ENCODE measurements around the gene COQ10A. TPM values are rescaled to one million over a fixed set of nuclear protein-coding genes. Genes with fewer than 3 reads are reported as not detected.

The COQ10A gene
- total RNA-seq, 4 donors from 2014 or later = 14.0 to 26.1 (median 22.8) TPM

- Histone ChIP-seq H3K27me3 (no peaks in the 10 kb centered on the region), H3K4me1 (peaks cover 0 to 30% (median 21%) of the 10 kb centered on the region in 4 donors), H3K27ac (peak overlapping the region in 3 of 4 donors; percentile 91 to 93 (median 93)), H3K36me3 (peaks cover 3 to 45% (median 33%) of the 10 kb centered on the region in 3 donors), H3K4me3 (peak overlapping the region; percentile 69 to 98 (median 83)), H3K9me3 (no peaks in the 10 kb centered on the region)
- no peak for DNase-seq (ENCODE audit: low spot score in 2 of 2)
- no peak for TF ChIP-seq POLR2A (IDR thresholded peaks at IDR 0.05)
- TF ChIP-seq CTCF (IDR thresholded peaks at IDR 0.05) = no peak
- TF ChIP-seq EP300 (IDR thresholded peaks at IDR 0.05) = no peak
- WGBS, 2 donors = 41 to 47% methylated on average over 8 of the region's 8 CpGs
Measured at GRCh38 chr12:56257071-56257470, 9.7 kb upstream of the COQ10A start.

GRCh38 chr12:56257491-56258067, 9.2 kb upstream of the COQ10A start:
- H3K27me3 ChIP-seq = no peaks in the 10 kb centered on the region
- DNase-seq (ENCODE audit: low spot score in 2 of 2) = no peak
- peak overlapping the region; percentile 69 to 98 (median 83) for H3K4me3 ChIP-seq
- no peak for TF ChIP-seq EP300 (IDR thresholded peaks at IDR 0.05)
- TF ChIP-seq CTCF (IDR thresholded peaks at IDR 0.05) = no peak
- no peak for TF ChIP-seq POLR2A (IDR thresholded peaks at IDR 0.05)
- H3K27ac ChIP-seq = peak overlapping the region; percentile 86 to 93 (median 92)
- 0% methylated on average over 16 to 23 of the region's 27 CpGs for WGBS, 2 donors
- H3K9me3 ChIP-seq = no peaks in the 10 kb centered on the region
- H3K4me1 ChIP-seq = peaks cover 0 to 30% (median 21%) of the 10 kb centered on the region in 4 donors
- peaks cover 3 to 40% (median 28%) of the 10 kb centered on the region in 3 donors for H3K36me3 ChIP-seq

- Histone ChIP-seq H3K27me3 (no peaks in the 10 kb centered on the region), H3K4me3 (peak within 1 kb of the TSS; percentile 69 to 98 (median 83)), H3K36me3 (peaks cover 3 to 33% (median 21%) of the 10 kb centered on the region in 3 donors), H3K9me3 (no peaks in the 10 kb centered on the region), H3K4me1 (peaks cover 0 to 30% (median 21%) of the 10 kb centered on the region in 4 donors), H3K27ac (peak within 1 kb of the TSS; percentile 86 to 93 (median 92))
- peak in 1 of 2 donors; percentile 18 for TF ChIP-seq EP300 (IDR thresholded peaks at IDR 0.05)
- TF ChIP-seq CTCF (IDR thresholded peaks at IDR 0.05) = peak; percentile 78 to 97 (median 96)
- peak in 1 of 2 donors; percentile 40 for TF ChIP-seq POLR2A (IDR thresholded peaks at IDR 0.05)
- 0 to 1% methylated on average over 22 to 48 of the region's 78 CpGs for WGBS, 2 donors
- DNase-seq (ENCODE audit: low spot score in 2 of 2) = peak; percentile 47 to 58
Measured at GRCh38 chr12:56258068-56258819, 8.5 kb upstream of the COQ10A start, which contains the start of gene ANKRD52. TSS of gene ANKRD52 (minus strand) at chr12:56258384. CDS start at chr12:56258269, 115 bp downstream.

DNA sequence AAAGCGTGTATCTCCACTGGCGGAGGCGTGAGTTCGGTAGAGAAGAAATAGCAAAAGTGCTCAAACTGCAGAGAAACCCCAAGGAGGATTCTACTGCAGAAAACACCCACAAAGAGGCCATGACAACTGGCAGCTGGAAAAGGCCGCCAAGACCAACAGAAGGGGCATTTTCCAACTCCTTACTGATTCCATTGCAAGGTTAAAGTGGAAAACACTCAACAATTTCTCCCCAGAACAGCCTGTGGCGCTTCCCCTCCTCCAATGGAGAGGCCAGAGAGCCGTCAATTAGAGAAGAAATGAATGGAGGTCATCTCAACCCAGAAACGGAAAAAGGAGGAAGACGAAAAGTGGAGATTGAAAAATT, 7.9 kb upstream of the COQ10A start:
- TF ChIP-seq CTCF (IDR thresholded peaks at IDR 0.05) (no peak), EP300 (IDR thresholded peaks at IDR 0.05) (no peak), POLR2A (IDR thresholded peaks at IDR 0.05) (no peak)
- H3K4me3 ChIP-seq = peak overlapping the region; percentile 56 to 98 (median 83)
- peaks cover 0 to 30% (median 21%) of the 10 kb centered on the region in 4 donors for H3K4me1 ChIP-seq
- no peaks in the 10 kb centered on the region for H3K27me3 ChIP-seq
- 4 to 5% methylated on average over 9 of the region's 9 CpGs for WGBS, 2 donors
- DNase-seq (ENCODE audit: low spot score in 2 of 2) = no peak
- peak overlapping the region; percentile 86 to 93 (median 92) for H3K27ac ChIP-seq
- H3K36me3 ChIP-seq = peaks cover 3 to 28% (median 16%) of the 10 kb centered on the region in 3 donors
- H3K9me3 ChIP-seq = no peaks in the 10 kb centered on the region

DNA sequence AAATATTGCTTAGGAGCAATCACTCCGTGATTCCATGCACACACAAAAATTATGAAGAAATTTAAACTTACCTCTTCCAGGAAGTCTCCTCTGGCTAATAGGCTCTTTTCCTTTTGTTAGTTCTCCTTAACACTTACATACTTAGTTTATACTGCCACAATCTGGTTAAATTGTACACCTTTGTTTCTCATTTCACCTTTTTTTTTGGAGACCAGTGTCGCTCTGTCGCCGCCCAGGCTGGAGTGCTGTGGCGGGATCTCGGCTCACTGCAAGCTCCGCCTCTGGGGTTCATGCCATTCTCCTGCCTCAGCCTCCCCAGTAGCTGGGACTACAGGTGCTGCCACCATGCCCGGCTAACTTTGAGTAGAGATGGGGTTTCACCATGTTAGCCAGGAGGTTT, 6.4 kb upstream of the COQ10A start:
- Histone ChIP-seq H3K4me1 (peaks cover 0 to 30% (median 21%) of the 10 kb centered on the region in 4 donors), H3K4me3 (no peak overlapping the region), H3K27me3 (no peaks in the 10 kb centered on the region), H3K36me3 (peaks cover 0 to 12% (median 5%) of the 10 kb centered on the region in 3 donors), H3K27ac (no peak overlapping the region), H3K9me3 (no peaks in the 10 kb centered on the region)
- 93 to 97% methylated on average over 8 of the region's 8 CpGs for WGBS, 2 donors
- no peak for TF ChIP-seq EP300 (IDR thresholded peaks at IDR 0.05)
- no peak for TF ChIP-seq POLR2A (IDR thresholded peaks at IDR 0.05)
- TF ChIP-seq CTCF (IDR thresholded peaks at IDR 0.05) = no peak
- DNase-seq (ENCODE audit: low spot score in 2 of 2) = no peak

Data from tibial nerve (tissue), 4 donors.